Lower leg skin (tissue), 4 donors: ENCODE measurements around the gene CACYBP. TPM values are rescaled to one million over a fixed set of nuclear protein-coding genes. Genes with fewer than 3 reads are reported as not detected.

Experiments
- DNase-seq, 2 donors: peaks; one replicate each; pipeline ENCODE4 v3.0.0-alpha.2; 2019; ENCODE audit warnings: low spot score in 2 of 2
- H3K4me3 ChIP-seq: fragments of 200-600 bp; sonication (generic); 2 replicates; pipeline ENCODE4 v1.5.1; 2017; ENCODE audit warnings: mild to moderate bottlenecking, low read depth; ENCODE audit not compliant: poor library complexity, severe bottlenecking
- POLR2A ChIP-seq, 2 donors: fragments of 450-650 bp; IDR thresholded peaks; one replicate each; pipeline ENCODE4 v1.6.1; 2016 to 2017; ENCODE audit warnings: antibody characterized with exemption in 2 of 2, mild to moderate bottlenecking in 1 of 2, moderate library complexity in 1 of 2
- WGBS, 2 donors: methylation state at CpG; one replicate each; pipeline ENCODE4 v1.1.5; 2018; 5-methylcytosine and 5-hydroxymethylcytosine counted together
- intact Hi-C: fragments of 100-400 bp; cut with DNase I; formaldehyde crosslinking; loops from one replicate; pipeline ENCODE4 v1.15.0; 2023; ENCODE audit warnings: low total_unique reads
- total RNA-seq, 4 donors: library from RNA; depleted of rRNA; stranded (reverse); fragments of >200 nt; gene quantifications; one replicate each; pipeline ENCODE4 v1.1.0, GENCODE V29; 2016
- TF ChIP-seq, protein P1 (sequence below), 3 donors: fragments of 450-650 bp; IDR thresholded peaks; one replicate each; pipeline ENCODE4 v1.5.1; 2016; ENCODE audit warnings: antibody characterized with exemption in 3 of 3, mild to moderate bottlenecking in 3 of 3, moderate library complexity in 2 of 3

CACYBP gene
- total RNA-seq, 4 donors from 2014 or later, result 53.4 to 80.9 (median 57.9) TPM

DNA sequence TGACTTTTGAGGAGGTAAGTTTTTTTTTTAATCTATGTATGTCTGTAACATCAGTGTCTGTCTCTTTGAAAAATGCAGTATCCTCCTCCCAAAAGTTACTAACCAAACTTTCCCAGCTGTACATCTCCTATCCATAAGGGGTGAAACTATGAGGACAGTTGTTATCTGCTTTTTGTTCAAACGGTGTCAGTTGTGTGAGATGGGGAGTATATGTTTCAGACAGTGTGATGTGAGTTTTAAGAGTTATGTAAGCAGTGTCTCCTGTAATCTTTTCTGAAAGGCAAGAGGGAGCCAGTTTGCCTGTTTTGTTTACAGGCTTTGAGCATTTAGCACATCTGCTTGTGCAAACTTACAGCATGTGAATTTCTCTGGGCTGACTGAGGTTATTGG, 34.8 kb upstream of the CACYBP start:
- no peak overlapping the region for H3K4me3 ChIP-seq
- intact Hi-C loops, result no loop called here
- 17 to 35% methylated on average over 1 of the region's 1 CpG for WGBS, 2 donors
- peak in 1 of 2 donors; percentile 39 for DNase-seq
- TF ChIP-seq, protein P1, sequence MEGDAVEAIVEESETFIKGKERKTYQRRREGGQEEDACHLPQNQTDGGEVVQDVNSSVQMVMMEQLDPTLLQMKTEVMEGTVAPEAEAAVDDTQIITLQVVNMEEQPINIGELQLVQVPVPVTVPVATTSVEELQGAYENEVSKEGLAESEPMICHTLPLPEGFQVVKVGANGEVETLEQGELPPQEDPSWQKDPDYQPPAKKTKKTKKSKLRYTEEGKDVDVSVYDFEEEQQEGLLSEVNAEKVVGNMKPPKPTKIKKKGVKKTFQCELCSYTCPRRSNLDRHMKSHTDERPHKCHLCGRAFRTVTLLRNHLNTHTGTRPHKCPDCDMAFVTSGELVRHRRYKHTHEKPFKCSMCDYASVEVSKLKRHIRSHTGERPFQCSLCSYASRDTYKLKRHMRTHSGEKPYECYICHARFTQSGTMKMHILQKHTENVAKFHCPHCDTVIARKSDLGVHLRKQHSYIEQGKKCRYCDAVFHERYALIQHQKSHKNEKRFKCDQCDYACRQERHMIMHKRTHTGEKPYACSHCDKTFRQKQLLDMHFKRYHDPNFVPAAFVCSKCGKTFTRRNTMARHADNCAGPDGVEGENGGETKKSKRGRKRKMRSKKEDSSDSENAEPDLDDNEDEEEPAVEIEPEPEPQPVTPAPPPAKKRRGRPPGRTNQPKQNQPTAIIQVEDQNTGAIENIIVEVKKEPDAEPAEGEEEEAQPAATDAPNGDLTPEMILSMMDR (IDR thresholded peaks at IDR 0.05), result no peak
- no peak for TF ChIP-seq POLR2A (IDR thresholded peaks at IDR 0.05)

DNA sequence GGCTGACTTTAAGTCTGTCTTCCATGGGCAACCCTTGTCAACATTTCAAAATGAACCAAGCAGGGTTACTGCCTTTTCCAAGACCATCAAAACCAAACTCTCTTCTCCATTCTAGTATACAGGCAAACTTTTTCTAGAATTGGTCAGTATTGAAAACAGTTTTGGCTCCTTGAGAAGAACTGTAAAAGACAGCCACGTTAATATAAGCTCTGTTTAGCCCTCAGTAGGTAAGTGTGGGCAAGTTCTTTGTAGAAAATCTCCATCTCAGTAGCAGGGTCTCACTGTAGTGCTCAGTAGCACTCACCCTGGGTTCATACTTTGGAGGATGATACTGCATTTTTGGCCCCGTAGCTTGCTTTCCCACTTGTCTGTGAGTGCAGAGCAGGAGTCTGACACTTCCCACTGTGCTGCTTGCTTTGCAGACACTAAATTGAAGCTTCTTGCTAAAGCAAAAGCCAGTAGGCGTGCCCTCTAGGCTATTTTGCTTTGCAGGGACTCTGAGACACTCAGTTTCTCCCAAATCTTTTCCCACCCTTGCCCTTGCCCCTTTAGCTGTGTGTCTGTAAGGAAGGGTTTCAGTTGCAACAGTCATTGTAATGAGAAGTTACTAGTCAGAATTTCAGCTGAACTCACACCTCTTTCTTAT, 34.3 kb upstream of the CACYBP start:
- 20 to 25% methylated on average over 3 of the region's 3 CpGs for WGBS, 2 donors
- peak in 1 of 2 donors; percentile 44 for DNase-seq
- TF ChIP-seq POLR2A (IDR thresholded peaks at IDR 0.05), result no peak
- TF ChIP-seq, protein P1 (IDR thresholded peaks at IDR 0.05), result no peak
- H3K4me3 ChIP-seq, result no peak overlapping the region
- intact Hi-C loops, result no loop called here

DNA sequence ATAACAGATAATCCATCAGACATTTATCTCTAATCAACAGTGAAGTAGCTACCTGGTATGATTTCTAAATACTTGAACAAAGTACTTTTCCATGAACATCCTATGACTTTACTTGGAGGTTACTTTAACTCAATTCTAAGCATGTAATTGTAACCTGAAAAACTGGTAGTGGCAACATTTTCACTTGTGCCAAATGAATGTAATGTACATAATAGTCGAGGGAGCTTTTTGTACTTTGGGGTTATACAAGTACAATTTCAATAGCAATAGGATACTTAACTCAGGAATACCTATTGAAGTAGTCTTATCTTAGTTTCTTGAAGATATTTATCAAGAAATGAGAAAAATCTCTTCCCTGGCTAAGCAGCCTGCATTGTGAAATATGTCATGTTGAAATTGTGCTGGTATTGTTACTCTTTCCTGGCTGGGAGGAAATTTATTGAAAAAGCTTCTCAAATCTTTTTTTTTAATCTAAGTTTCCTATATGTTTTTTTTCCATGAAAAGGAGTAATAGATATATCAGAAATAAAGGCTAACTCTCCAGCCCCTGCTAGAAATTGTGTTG, 33.7 kb upstream of the CACYBP start:
- no peak overlapping the region for H3K4me3 ChIP-seq
- WGBS, 2 donors, result 36 to 37% methylated on average over 1 of the region's 1 CpG
- intact Hi-C loops, result no loop called here
- no peak for DNase-seq
- TF ChIP-seq, protein P1 (IDR thresholded peaks at IDR 0.05), result no peak
- no peak for TF ChIP-seq POLR2A (IDR thresholded peaks at IDR 0.05)

DNA sequence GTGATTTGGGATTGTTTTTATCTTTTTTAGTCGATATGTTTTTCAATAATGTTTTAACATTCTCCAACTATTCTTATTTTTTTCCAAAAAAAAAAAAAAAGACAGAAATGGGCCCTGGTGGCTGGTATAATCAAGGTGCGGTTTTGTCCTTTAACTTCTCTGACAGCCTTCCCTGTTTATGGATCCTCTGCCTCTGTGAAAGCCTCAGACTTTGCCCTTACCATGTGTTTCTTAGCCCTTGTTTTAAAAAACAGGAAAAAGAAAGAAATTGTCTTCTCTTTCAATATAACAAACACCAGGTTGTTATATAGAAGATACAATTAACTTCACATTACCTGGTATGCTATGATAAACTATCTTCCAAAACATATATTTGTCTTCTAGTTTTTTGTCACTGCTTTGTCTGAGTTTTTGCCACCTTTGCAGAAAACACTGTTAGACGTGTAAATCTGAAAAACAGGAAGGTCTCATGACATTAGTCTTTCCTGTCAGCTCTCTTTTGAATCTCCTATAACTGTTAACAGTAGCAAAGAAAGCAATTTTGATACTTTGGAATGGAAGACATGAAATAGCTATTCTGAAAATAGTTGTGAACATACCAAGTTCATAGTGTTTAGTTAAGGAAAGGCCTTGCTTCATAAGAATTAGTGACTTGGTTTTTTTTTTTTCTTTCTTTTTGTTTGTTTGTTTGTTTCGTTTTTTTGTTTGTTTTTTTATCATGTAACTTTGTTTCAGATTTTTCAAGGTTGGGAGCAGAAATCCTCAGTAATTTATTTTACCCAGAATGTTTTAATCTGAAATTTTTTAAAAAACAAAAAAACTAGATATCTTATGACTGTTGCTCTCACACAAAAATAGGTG, 31.7 kb upstream of the CACYBP start:
- TF ChIP-seq, protein P1 (IDR thresholded peaks at IDR 0.05), result no peak
- no peak for TF ChIP-seq POLR2A (IDR thresholded peaks at IDR 0.05)
- H3K4me3 ChIP-seq, result no peak overlapping the region
- WGBS, 2 donors, result 65 to 66% methylated on average over 4 of the region's 4 CpGs
- DNase-seq, result no peak
- intact Hi-C loops, result no loop called here

DNA sequence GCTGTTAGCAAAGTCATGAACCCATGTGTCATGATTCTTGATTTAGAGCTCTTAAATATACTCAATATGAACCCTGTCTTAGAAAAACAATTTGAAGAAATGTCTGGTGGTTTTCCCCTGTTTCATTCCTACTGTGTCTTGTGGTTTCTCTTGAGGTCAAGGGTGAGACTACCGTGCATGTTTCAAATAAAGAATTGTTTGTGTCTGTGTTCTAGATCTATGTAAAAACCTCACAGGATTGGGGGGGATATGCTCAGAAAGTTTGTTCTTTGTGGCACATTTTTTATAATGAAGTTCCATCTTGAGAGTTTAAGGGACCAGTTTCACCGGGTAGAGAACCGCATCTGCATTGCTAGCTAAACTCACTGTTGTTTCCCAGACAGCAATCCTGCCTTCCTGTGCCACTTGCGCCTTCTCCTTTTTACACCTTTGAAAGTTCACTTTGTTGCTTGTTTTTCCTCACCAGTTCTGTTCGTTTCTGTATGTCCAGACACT, 30.9 kb upstream of the CACYBP start:
- no peak overlapping the region for H3K4me3 ChIP-seq
- DNase-seq, result no peak
- 69 to 79% methylated on average over 5 of the region's 5 CpGs for WGBS, 2 donors
- TF ChIP-seq, protein P1 (IDR thresholded peaks at IDR 0.05), result no peak
- TF ChIP-seq POLR2A (IDR thresholded peaks at IDR 0.05), result no peak
- intact Hi-C loops, result no loop called here
